A673 (cell line): ENCODE data around the gene CHCHD6.

Experiments
- EZH2 ChIP-seq: fragments of 200-600 bp; sonication (generic); IDR thresholded peaks from 2 replicates; pipeline ENCODE4 v1.6.1; 2017; ENCODE audit warnings: borderline replicate concordance, low read depth, mild to moderate bottlenecking, mixed read lengths, antibody characterized with exemption, low read length; ENCODE audit not compliant: poor library complexity, severe bottlenecking
- TF ChIP-seq, protein P1 (sequence below): fragments of 300-800, 200-600 bp; sonication (generic); conservative IDR thresholded peaks from 2 replicates; pipeline ENCODE4 v1.5.1; 2017; ENCODE audit warnings: low read depth, mild to moderate bottlenecking, antibody characterized with exemption, low read length, moderate library complexity, mixed read lengths

DNA sequence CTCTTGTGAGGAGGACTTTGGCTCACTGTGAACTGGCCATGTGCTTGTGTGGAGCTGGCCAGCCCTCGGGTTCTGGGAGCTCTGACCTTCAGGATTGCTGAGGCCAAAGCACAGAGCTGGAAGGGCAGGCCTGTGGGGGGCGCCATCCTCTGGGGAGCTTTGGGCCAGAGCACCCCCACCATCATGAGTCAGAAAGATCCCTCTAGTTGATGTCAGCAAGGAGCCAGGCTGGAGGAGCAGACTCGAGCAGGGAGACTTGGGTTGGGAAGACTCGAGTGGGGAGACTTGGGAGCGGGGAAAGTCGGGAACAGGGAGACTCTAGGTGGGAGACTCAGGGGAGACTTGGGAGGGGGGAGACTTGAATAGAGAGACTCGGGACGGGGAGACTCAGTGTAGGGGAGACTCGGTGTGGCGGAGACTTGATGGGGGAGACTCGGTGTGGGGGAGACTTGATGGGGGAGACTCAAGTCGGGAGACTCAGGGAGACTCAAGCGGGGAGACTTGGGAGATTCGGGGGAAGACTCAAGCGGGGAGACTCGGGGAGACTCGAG, 241.2 kb downstream of the CHCHD6 start:
- TF ChIP-seq, protein P1, sequence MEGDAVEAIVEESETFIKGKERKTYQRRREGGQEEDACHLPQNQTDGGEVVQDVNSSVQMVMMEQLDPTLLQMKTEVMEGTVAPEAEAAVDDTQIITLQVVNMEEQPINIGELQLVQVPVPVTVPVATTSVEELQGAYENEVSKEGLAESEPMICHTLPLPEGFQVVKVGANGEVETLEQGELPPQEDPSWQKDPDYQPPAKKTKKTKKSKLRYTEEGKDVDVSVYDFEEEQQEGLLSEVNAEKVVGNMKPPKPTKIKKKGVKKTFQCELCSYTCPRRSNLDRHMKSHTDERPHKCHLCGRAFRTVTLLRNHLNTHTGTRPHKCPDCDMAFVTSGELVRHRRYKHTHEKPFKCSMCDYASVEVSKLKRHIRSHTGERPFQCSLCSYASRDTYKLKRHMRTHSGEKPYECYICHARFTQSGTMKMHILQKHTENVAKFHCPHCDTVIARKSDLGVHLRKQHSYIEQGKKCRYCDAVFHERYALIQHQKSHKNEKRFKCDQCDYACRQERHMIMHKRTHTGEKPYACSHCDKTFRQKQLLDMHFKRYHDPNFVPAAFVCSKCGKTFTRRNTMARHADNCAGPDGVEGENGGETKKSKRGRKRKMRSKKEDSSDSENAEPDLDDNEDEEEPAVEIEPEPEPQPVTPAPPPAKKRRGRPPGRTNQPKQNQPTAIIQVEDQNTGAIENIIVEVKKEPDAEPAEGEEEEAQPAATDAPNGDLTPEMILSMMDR: peak; percentile 22; the same call in 1 of the 2 replicates
- no peak for TF ChIP-seq EZH2
